HepG2 (cell line): Measurements from ENCODE around the gene HPCAL1. TPM values are rescaled to one million over a fixed set of nuclear protein-coding genes. Genes with fewer than 3 reads are reported as not detected.

Source experiments
- CENPX ChIP-seq: sonication (generic); formaldehyde crosslinking; IDR thresholded peaks from 2 replicates; pipeline ENCODE4 v1.9.0; 2021; ENCODE audit warnings: mild to moderate bottlenecking, missing genetic modification reagents, moderate library complexity
- HINFP ChIP-seq: sonication (generic); formaldehyde crosslinking; IDR thresholded peaks from 2 replicates; pipeline ENCODE4 v1.4.0; 2020; ENCODE audit warnings: low read depth, mild to moderate bottlenecking, missing genetic modification reagents
- MAFF ChIP-seq: IDR thresholded peaks from 2 replicates; pipeline ENCODE4 v1.6.1; 2011; ENCODE audit warnings: low read depth, low read length, improper control_type of control experiment
- MBNL3 ChIP-seq: fragments of 250-450 bp; sonication (Bioruptor Pico); conservative IDR thresholded peaks from 2 replicates; pipeline ENCODE4 v1.8.0; 2022; ENCODE audit warnings: mild to moderate bottlenecking, inconsistent platforms
- MEIS1 ChIP-seq: sonication (generic); formaldehyde crosslinking; IDR thresholded peaks from 2 replicates; pipeline ENCODE4 v1.9.0; 2021; ENCODE audit warnings: mild to moderate bottlenecking, missing genetic modification reagents, moderate library complexity, borderline replicate concordance
- MYNN ChIP-seq: sonication (generic); formaldehyde crosslinking; IDR thresholded peaks from 2 replicates; pipeline ENCODE4 v1.4.0; 2020; ENCODE audit warnings: mild to moderate bottlenecking, low read depth, missing genetic modification reagents
- PATZ1 ChIP-seq: sonication (generic); formaldehyde crosslinking; IDR thresholded peaks from 2 replicates; pipeline ENCODE4 v1.4.0; 2020; ENCODE audit warnings: missing genetic modification reagents
- SRF ChIP-seq: IDR thresholded peaks from 2 replicates; pipeline ENCODE4 v1.6.1; 2011; ENCODE audit warnings: mild to moderate bottlenecking, low read depth, low read length, moderate library complexity
- ZBTB7B ChIP-seq: sonication (generic); formaldehyde crosslinking; IDR thresholded peaks from 2 replicates; pipeline ENCODE4 v1.4.0; 2020; ENCODE audit warnings: missing genetic modification reagents
- ZNF512B ChIP-seq: sonication (generic); formaldehyde crosslinking; IDR thresholded peaks from 2 replicates; pipeline ENCODE4 v1.5.1; 2020; ENCODE audit warnings: missing genetic modification reagents, mild to moderate bottlenecking, borderline replicate concordance
- ZNF556 ChIP-seq: sonication (generic); formaldehyde crosslinking; IDR thresholded peaks from 2 replicates; pipeline ENCODE4 v1.4.0; 2020; ENCODE audit warnings: mild to moderate bottlenecking, missing genetic modification reagents, borderline replicate concordance
- ZNF777 ChIP-seq: sonication (generic); formaldehyde crosslinking; IDR thresholded peaks from 2 replicates; pipeline ENCODE4 v1.4.0; 2020; ENCODE audit warnings: missing genetic modification reagents
- ZNF781 ChIP-seq: sonication (generic); formaldehyde crosslinking; IDR thresholded peaks from 2 replicates; pipeline ENCODE4 v1.5.1; 2020; ENCODE audit warnings: borderline replicate concordance, mild to moderate bottlenecking, missing genetic modification reagents; ENCODE audit errors: not compliant biosample characterization
- ZSCAN21 ChIP-seq: sonication (generic); formaldehyde crosslinking; IDR thresholded peaks from 2 replicates; pipeline ENCODE4 v1.8.0; 2022; ENCODE audit warnings: mild to moderate bottlenecking, missing genetic modification reagents, moderate library complexity, borderline replicate concordance
- ZZZ3 ChIP-seq: sonication (generic); formaldehyde crosslinking; IDR thresholded peaks from 2 replicates; pipeline ENCODE4 v1.4.0; 2020; ENCODE audit warnings: missing genetic modification reagents, mild to moderate bottlenecking, borderline replicate concordance
- polyA plus RNA-seq, 8 experiments: library from polyadenylated mRNA; depleted of rRNA in 3 of 8; stranded (reverse) in 7 of 8; unstranded in 1 of 8; fragments of >200 nt; fragmentation: Illumina TruSeq in 4 of 8; extraction: Trizol in 4 of 8; gene quantifications; 2 replicates each; pipeline versions ENCODE4 v1.2.1 to v1.2.3, GENCODE V29; 2011 to 2016; ENCODE audit warnings: low read depth in 4 of 8, missing spikeins in 1 of 8, mixed read lengths in 1 of 8; ENCODE audit not compliant: insufficient read depth in 1 of 8
- total RNA-seq, 5 experiments: library from RNA; depleted of rRNA; stranded (reverse); fragments of >200 nt; fragmentation: Illumina TruSeq; extraction: Trizol; gene quantifications; 2 replicates each; pipeline ENCODE4 v1.2.3, GENCODE V29; 2016; ENCODE audit warnings: low read depth in 1 of 5

Gene HPCAL1
- total and polyA plus RNA-seq, 2 of the 13 experiments (the other 11 are each of a cell fraction or from before 2014, with no cell fraction given): 29.5 to 29.9 TPM

- TF ChIP-seq PATZ1 (no peak), MEIS1 (CRISPR knock-in tag) (peak; percentile 10; the same call in 1 of the 2 replicates), ZSCAN21 (peak; percentile 52; the same call in 1 of the 2 replicates), ZNF777 (CRISPR knock-in tag) (peak; percentile 33; the same call in 1 of the 2 replicates), ZZZ3 (0 out of 2 replicates have a peak, but pooled peaks have one; percentile 13), ZBTB7B (CRISPR knock-in tag) (peak; percentile 16; the same call in 1 of the 2 replicates), MAFF (no peak), SRF (no peak), CENPX (CRISPR knock-in tag) (no peak), ZNF556 (CRISPR knock-in tag) (0 out of 2 replicates have a peak, but pooled peaks have one; percentile 15), MYNN (CRISPR knock-in tag) (no peak), ZNF512B (CRISPR knock-in tag) (0 out of 2 replicates have a peak, but pooled peaks have one; percentile 54), MBNL3 (CRISPR knock-in tag) (no peak), ZNF781 (no peak), HINFP (CRISPR knock-in tag) (0 out of 2 replicates have a peak, but pooled peaks have one; percentile 12)
These were observed 25.2 kb upstream of the HPCAL1 start (continued) for GRCh38 chr2:10277293-10278028.
